Stimulated activated CD4-positive, alpha-beta T cell treated with anti-CD3 and anti-CD28 coated beads, Interleukin-12 subunit alpha, Interleukin-12 subunit beta, amount 100 ng/mL, for 24 hours (primary cell): Measurements from ENCODE around the gene ERFE.
"Not testable (repeated sequence)": the region's sequence is repeated elsewhere in the genome, so short reads cannot be mapped to it uniquely, and the experiment has no call there.

ENCODE experiments used
- DNase-seq, 2 experiments: peaks; one replicate each; pipeline ENCODE4 v3.0.0-alpha.2; 2020; ENCODE audit warnings: low read depth in 2 of 2

The ERFE gene, protein sequence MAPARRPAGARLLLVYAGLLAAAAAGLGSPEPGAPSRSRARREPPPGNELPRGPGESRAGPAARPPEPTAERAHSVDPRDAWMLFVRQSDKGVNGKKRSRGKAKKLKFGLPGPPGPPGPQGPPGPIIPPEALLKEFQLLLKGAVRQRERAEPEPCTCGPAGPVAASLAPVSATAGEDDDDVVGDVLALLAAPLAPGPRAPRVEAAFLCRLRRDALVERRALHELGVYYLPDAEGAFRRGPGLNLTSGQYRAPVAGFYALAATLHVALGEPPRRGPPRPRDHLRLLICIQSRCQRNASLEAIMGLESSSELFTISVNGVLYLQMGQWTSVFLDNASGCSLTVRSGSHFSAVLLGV

DNA sequence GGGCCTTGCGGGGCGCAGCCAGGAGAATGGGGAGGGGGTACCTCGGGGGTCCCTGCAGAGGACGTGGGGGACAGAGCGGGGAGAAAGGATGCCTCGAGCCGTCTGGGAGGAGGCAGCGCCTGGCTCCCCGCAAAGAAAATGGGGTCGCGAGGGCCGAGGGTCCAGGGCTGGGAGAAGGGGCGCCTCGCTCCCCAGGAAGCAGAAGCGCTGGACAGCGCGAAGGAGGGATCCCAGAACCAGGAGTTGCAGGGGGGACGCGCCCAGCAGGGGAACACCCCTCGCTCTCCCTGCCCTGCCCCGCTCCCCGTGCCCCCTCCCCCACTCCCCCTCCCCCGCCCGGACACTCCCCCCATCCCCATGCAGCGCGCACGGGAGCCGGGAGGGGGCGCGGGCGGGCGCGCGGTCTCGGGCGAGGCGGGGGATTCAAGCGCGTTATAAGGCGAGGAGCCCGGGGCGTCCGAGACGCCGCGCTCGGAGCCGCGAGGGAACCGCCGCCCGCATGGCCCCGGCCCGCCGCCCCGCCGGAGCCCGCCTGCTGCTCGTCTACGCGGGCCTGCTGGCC lies at the start of gene ERFE:
ERFE (plus strand) TSS at position 462 of the 562 bp plus-strand sequence; CDS start at position 500, 38 bp downstream.
- peak; percentile 15 to 45 for DNase-seq

DNA sequence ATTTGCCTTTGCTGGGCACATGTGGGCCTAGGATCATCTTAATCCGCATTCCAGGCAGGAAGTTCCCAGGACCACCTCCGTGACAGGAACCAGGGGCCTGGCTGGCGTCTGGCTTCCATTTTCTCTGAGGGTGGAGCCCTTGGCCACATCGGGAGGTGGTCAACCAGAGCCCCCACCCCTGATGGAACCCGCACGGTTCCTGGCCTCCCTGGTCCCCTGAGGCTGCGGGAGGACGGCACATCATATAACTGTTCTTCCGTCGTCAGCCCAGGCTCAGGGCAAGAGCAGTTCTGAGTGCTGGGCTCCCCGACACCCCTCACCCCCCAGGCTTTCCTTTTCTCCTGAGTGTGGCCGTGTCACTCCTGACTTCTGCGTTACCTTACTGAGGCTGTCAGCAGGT lies 45.2 kb upstream of the ERFE start:
- DNase-seq = no peak

DNA sequence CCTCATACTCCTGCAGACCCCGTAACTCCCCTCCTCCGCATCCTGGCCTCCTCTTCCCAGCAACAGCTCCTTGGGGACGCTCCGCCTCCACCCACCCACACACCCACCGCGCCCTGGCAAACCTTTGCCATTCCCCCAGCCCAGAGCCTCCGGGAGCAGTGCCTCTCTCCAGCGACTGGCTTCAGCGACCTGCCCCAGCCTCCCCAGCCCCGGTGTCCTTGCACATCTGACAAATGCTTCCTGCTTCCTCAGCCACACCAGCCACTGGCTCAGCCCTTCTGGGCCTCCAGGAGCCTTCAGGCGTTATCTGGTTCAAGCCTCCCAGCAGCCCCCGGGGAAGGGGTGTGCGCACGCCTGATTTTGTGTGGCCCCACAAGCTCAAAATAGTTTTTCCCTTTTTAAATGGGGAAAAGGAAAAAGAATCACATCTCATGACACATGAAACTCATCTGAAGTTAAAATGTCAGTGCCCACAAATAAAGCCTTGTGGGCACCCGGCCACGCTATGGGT lies 44.4 kb upstream of the ERFE start:
- DNase-seq = no peak

DNA sequence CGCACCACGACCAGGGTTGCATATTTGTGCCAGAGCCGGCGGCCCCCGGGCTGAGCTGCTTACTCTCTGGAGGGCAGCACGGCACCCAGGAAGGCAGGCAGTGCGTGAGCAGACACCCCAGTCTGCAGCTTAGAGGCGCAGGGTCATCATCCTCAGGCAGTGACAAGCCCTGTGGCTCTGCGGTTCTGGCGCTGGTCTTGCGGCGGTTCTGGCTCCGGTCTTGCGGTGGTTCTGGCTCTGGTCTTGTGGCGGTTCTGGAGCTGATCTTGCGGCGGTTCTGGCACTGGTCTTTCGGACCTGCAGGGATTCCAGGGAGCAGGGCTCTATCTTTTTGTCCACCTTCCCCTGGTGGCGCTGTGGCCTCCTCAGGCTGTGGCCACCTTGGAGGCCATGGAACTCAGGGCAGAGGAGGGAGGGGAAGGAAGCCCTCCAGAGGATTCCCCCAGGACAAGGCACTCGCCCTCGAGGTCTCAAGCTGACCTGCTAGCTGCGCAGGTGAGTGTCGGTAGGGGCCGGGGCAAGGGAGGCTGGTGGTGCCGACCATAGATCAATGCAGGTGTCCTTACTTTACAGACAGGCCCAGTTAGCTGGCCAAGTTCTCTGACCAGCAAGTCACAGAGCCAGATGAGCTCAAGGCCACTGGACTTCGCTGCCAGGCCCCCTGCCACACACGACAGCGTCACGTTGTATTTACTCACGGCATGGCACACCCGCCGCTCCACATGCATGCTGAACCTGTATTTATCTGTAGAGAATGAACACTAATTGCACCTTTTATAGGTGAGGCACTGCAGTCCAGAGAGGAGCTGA lies 43.7 kb upstream of the ERFE start:
- DNase-seq = no peak

DNA sequence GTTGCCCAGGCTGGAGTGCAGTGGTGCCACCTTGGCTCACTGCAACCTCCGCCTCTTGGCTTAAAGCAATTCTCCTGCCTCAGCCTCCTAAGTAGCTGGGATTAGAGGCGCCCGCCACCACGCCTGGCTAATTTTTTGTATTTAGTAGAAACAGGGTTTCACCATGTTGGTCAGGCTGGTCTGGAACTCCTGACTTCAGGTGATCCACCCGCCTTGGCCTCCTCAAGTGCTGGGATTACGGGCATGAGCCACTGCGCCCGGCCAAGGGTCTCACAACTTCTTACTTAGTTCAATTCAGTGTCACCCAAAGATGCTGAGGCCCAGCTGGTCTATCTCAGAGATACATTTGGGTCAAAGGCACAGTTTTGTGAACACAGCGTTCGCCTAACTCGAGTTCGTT lies 43.1 kb upstream of the ERFE start:
- DNase-seq = not testable (repeated sequence)

DNA sequence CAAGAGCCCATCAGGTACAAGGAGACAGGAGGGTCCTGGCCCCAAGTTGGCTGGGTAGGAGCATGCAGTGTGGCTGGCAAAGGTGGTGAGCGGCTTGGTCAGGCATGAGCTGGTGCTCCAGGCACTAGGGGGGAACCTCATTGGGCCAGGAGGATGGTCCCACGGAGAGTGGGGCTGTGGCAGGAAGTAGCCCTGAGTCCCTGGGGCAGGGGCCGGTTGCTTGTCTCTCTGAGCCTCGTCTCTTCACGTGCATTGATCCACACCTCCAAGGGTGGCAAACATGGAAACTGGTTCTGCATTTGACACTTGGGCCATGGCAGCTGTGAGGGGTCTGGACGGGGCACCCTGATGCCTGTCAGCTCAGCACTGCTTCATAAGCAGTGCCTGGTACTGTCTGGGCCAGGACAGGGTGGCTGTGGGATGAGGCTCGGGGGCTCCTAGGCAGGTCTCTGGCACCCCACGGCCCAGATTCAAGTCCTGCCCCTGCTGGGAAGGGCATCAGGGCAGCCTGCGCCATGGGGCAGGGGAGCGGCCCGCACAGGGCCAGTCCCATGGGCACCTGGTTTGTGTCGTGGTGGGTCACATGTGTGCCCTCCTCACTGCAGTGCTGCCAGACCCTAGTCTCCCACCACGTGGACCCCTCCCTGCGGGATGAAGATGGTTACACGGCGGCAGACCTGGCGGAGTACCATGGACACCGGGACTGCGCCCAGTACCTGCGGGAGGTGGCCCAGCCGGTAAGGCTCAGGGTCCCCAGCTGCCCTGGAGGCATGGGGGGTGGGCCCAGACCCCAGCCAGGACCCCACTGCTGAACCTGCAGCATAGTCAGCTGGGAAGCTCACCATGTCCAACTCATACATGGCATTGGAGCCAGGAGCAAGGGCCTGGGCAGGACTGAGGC lies 42.2 kb upstream of the ERFE start:
- DNase-seq = no peak

DNA sequence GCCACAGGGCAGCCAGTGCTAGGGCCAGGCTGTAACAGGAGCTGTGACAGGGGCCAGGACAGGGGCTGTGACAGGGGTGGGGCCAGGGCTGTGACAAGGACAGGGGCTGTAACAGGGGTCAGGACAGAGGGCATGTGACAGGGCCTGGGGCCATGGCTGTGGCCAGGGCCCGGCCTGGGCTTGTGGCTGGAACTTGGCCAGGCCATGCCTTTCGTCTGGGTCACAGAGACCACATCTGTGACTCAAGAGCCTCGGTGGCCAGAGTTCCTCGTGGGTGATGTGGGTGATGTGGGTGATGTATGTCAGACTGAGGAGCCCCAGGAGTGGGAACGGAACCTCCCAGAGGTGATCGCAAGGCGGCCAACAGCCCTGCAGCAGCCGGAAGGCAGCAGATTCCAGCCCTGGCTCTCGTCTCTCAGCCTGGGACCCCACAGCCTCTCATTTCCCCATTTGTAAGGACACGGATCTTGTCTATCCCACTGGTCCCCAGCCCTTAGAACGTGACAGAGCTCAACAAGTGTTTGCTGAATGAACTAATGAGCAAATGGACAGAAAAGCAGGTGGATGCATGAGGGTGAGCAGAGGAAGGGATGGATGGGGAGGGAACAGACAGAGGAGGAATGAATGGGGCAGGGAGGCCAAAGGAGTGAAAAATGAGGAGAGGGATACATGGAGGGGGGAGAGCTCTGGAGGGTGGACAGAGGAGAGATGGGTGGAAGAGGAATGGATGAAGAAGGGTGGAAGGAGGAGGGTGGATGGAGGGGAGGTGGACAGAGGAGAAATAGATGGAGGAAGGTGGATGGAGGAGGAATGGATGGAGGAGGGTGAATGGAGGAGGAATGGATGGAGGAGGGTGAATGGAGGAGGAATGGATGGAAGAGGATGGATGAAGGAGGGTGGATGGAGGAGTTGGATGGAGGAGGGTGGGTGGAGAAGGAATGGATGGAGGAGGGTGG lies 41.3 kb upstream of the ERFE start:
- DNase-seq = no peak

DNA sequence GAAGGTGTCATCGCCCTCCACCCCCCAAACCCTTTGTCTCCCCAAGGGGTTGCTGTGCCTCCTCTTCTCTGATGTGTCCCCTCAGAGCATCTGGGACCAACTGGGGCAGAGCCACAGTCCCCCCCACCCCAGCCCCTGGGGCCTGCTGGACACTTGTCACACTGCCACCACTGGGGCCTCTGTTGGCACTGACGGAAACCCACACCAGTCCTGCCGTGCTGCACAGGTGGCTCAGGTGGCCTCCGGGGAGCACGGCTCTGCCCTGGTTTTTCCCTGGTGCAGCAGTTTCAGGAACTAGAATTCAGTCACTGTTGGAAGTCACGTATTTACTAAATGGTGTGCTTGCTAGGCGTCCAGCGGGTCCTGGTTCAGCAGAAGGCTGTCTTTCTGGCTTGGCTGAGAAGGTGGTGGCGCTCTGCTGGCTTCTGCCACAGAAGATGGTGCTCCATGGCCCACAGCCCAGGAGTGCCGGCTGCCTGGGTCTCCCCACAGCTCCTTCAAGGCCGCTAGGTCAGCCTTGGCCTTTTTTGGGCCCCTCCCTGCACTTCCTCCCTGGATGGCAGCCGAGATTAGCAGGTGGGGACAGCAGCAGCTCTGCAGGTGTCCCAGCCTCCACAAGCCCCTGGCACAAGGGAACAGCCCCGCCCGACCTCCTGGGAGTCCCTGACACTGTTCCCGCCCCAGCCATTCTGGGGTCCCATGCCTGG lies 38.9 kb upstream of the ERFE start:
- no peak for DNase-seq

DNA sequence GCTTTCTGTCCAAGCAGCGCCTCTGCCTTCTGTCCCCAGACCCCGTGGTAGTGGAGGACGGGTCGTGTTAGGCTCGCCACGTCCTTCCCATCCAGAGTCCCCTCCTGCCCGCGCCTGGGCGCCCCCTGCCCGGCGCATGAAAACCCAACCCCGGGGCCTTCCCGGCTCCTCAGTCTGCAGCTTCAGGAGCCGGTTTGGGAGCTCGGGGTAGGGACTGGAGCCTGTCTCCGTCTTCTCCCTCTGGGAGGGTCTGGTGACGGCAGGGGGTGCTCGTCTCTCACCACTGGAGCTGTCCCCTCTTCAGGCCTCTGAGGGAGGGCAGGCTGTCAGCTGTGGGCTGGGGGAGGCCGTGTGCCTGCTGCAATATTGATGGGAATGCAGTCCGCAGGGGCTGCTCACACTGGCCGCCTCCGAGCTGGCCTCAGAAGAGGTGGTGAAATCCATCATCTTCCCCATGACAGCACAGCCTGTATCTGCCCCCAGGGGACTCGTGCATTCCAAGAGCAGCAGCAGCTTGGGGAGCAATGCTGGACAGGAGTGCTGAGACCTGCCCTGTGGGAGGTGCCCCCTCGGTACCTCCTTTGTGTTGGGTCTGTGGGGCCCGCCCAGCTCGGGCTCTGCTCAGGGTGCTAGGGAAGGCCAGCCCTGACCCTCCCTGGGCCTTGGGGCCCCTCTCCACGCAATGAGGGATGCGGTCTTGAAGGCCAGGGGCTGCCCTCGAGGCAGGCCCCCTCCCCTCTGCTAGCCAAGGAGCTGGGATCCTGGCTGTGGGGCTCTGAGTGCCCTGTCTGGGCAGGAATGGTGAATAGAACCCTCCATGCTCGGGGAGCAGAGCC lies 38.1 kb upstream of the ERFE start:
- DNase-seq = no peak

DNA sequence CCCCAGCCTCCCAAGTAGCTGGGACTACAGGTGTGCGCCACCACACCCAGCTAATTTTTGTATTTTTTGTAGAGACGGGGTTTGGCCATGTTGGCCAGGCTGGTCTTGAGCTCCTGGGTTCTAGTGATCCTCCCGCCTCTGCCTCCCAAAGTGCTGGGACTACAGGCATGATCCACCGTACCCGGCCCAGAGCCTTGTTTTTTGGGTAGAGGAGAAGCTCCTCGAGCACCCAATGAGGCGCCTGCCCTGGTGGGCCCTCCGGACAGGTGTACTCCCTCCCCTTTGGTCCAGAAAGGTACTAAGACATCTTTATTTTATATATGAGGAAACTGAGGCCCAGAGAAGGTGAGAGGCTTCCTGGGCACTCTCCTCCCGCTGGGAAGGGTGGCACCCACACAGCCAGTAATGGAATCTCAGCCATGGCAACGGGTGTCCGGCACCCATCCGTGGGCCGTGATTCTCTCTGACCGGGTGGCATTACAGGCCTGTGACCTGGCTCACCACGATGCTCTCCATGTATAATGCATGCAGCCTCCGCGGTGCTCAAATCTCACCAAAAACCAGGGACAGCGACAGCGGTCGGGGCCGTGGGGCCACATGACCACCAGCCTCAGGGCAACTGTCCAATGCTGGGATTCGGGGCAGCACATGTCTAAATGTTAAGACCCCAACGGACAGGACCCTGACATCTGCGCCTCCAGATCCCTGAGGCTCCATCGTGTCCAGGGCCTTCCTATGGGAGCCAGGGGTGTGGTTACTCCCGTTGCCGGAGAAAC lies 37.1 kb upstream of the ERFE start:
- DNase-seq = no peak

DNA sequence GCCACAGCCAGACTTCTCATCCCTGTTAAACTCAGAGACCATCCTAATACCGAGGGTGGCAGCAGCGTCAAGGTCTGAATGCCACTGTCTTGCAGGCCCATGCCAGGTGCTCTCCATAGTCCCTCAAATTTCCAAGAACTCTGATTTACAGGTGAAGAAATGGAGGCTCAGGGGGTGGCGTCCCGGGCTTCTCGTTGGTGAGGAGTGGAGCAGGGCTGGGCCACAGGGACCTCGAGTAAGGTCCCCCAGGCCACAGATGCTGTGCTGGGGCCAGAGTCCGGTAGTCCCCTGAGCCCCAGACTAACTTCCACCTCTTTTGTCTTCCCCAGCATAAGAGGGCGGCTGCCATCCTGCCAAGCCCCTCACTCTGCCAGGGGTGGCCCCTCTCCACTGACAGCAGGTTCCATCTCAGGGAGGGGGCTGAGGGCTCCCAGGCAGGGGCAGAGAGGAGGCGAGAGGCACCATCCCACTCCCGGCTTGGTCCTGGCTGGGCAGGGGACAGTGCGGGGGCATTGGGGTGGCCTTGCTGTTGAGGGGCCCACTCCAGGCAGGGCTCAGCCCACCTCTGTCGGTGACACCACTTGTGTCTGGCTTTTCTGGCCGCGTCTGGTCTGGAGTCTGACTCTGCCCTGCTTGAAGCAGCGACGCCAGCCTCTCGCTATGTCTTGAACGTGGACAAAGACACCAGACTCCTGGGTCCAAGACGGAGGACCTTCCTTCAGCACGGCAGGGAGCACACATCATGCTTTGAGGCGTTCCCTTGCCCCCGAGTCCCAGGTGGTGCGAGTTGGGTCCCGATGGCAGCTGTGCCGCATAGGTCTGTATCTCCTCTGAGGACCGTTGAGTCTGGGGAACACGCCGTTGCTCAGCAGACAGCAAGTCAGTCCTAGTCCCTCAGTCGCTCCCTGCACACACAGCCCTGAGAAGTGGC lies 36.2 kb upstream of the ERFE start:
- DNase-seq = no peak

DNA sequence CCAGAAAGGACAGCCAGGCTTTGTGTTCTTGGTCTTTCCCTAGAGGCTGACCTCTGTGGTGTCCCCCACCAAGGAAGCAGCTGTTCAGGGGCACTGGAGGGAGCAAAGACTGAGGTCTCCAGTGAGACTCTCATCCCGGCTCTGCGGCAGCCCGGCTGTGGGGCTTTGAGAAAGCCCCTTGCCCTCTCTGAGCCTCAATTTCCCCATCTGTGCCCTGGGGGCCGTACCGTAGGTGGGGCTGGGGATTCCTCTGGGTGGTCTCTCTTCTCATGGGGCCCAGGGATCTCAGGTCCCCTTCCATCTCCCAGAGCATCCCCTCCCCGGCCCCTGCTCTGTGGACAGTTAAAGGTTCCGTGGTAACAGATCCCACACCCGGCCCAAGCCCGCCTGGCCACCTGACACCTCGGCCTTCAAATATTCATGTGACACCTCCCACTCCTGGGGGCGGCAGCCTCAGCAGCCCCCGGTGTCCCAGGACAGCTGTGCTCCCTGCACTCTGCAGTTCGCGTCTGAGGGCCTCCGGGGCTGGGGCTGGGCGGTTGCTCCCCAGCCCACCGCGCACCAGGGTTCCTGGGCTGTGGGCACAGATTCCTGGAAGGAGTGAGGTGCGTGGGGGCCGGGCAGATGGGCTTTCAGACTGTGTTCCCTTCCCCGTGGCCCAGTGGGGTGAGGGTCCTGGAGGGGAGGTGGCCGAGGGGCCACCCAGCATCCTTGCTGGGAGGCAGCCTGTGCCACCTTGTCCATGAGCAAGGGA lies 35.4 kb upstream of the ERFE start:
- DNase-seq = no peak

DNA sequence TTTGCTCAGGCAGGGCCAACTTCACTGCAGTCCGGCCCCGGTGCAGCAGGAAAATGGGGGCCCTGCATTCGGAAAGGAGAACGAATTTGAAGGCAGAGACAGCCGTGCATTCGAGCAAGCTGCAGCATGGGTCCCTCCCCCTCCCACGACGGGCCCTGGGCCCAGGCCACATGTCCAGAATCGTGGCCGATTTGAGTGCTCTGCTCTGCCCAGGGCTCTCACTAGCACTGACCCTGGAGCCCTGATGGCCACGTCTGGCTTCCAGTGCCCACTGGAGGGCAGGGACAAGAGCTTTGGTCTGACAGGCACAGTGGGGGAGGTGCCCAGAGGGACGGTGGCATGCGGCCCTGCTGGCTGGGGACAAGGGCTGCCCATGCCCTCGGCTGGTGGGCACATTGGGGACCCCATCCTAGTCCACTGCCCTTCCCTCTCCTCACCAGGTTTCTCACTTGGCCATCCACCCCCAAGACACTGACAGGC lies 34.7 kb upstream of the ERFE start:
- no peak for DNase-seq

DNA sequence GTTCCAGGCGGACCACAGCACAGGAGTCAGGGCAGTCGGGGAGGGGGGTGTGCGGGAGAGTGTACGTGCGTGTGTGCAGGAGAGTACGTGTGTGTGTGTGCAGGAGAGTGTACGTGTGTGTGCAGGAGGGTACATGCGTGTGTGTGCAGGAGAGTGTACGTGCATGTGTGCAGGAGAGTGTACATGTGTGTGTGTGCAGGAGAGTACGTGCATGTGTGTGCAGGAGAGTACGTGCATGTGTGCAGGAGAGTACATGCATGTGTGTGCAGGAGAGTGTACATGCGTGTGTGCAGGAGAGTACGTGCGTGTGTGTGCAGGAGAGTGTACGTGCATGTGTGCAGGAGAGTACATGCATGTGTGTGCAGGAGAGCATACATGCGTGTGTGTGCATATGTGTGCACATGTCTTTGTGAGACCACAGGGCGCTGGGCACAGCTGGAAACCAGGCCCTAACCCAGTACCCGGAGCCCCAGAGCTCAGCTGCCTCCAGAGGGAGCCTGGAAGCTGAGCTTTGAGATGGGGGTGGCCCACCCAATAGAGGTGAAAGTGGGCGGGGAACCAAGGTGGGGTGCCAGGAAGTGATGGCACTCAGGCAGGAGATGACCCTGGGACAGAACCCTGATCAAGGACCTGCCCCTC lies 34.2 kb upstream of the ERFE start:
- no peak for DNase-seq

DNA sequence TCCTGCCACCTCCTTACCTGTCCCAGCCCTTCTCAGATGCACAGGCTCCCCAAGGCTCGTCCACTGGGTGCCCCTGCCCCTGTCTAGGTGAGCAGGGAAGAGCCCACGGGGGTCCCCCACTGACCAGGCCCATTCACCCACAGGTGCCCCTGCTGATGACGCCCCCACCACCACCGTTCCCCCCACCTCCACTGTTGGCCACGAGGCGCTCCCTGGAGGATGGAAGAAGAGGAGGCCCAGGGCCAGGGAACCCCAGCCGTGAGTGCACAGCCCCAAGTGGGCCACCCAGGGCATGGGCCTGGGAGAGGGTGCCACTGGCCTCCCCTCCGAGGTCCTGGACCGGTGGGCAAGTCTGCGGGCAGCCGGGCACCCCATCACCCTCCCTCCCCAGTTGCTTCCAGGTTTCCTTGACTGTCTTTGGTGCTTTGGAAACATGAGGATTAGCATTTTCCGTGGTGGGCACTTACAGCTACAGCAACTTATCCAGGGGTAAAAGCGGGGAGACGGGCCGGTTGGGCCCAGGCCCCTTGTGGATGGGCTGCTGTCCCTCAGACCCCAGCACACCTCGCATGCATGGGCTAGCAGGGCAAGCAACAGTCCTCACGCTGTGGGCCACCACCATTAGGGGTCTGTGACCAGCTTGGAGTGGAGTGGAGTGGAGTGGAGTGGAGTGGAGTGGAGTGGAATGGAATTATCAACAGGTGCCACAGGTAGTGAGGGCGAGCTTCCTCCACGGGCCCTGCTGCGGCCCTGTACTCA lies 33.5 kb upstream of the ERFE start:
- no peak for DNase-seq
